H1 (cell line): ENCODE measurements around the gene SH3PXD2A. TPM values are rescaled to one million over a fixed set of nuclear protein-coding genes. Genes with fewer than 3 reads are reported as not detected.

ENCODE experiments used
- BCL11A ChIP-seq, 2 experiments: IDR thresholded peaks; one replicate each; pipeline ENCODE4 v1.6.1; 2011; ENCODE audit warnings: low read depth in 2 of 2, low read length in 2 of 2, mild to moderate bottlenecking in 2 of 2
- CBX5 ChIP-seq: fragments of 300-800, 300-1000 bp; sonication (generic); IDR thresholded peaks from 2 replicates; pipeline ENCODE4 v1.7.1; 2016; ENCODE audit warnings: antibody characterized with exemption, low read length, low read depth
- CHD2 ChIP-seq: IDR thresholded peaks from 2 replicates; pipeline ENCODE4 v1.6.1; 2012; ENCODE audit warnings: low read length, improper control_type of control experiment
- CREB1 ChIP-seq: IDR thresholded peaks from 2 replicates; pipeline ENCODE4 v1.6.1; 2012; ENCODE audit warnings: inconsistent platforms
- FOSL1 ChIP-seq: IDR thresholded peaks from 2 replicates; pipeline ENCODE4 v1.6.1; 2011; ENCODE audit warnings: mild to moderate bottlenecking, low read depth, low read length, moderate library complexity; ENCODE audit not compliant: insufficient read depth
- JUND ChIP-seq: IDR thresholded peaks from 2 replicates; pipeline ENCODE4 v1.6.1; 2011; ENCODE audit warnings: mild to moderate bottlenecking, improper control_type of control experiment, low read length
- MAX ChIP-seq: IDR thresholded peaks from 2 replicates; pipeline ENCODE4 v1.6.1; 2012; ENCODE audit warnings: inconsistent platforms
- PHF8 ChIP-seq: fragments of 200-600 bp; sonication (generic); conservative IDR thresholded peaks from 2 replicates; pipeline ENCODE4 v1.7.1; 2012; ENCODE audit warnings: low read depth, mild to moderate bottlenecking, inconsistent platforms, low read length, moderate library complexity
- POLR2A ChIP-seq, 2 experiments: IDR thresholded peaks; 1 replicate in 1 of 2; 2 replicates in 1 of 2; pipeline ENCODE4 v1.6.1; 2011; ENCODE audit warnings: low read depth in 2 of 2, low read length in 2 of 2, mild to moderate bottlenecking in 2 of 2; ENCODE audit errors: control extremely low read depth in 1 of 2
- RAD21 ChIP-seq, 2 experiments: IDR thresholded peaks in 1 of 2; conservative IDR thresholded peaks in 1 of 2; 2 replicates each; pipeline ENCODE4 v1.6.1; 2011; ENCODE audit warnings: low read depth in 2 of 2, low read length in 2 of 2, improper control_type of control experiment in 1 of 2, inconsistent platforms in 1 of 2, mild to moderate bottlenecking in 1 of 2, moderate library complexity in 1 of 2
- polyA plus RNA-seq, 7 experiments: library from polyadenylated mRNA; depleted of rRNA in 3 of 7; stranded (reverse) in 5 of 7; unstranded in 2 of 7; fragments of >200 nt in 5 of 7; fragments of 200-250 nt in 2 of 7; gene quantifications; 1 replicate in 5 of 7; 2 replicates in 1 of 7; 4 replicates in 1 of 7; pipeline versions ENCODE4 v1.2.1 to v1.2.3, GENCODE V29; 2011 to 2013; ENCODE audit warnings: missing spikeins in 2 of 7, mixed read lengths in 2 of 7
- total RNA-seq: library from RNA; stranded (reverse); fragmentation: NEBNext Ultra II Directional; extraction: Animal tissue kit (Norgen Biotek cat#: 25700); gene quantifications from 2 replicates; pipeline ENCODE4 v1.2.1, GENCODE V29; 2021

SH3PXD2A gene
- total and polyA plus RNA-seq, 2 of the 8 experiments (the other 6 are each of a cell fraction or from before 2014, with no cell fraction given), result 5.4 to 16.3 TPM

GRCh38 chr10:103793920-103794883 is 61.2 kb downstream of the SH3PXD2A start (continued):
- TF ChIP-seq PHF8 (no peak), CHD2 (no peak), POLR2A (IDR thresholded peaks at IDR 0.05; ENCODE audit: control extremely low read depth in 1 of 2, low read depth in 2 of 2, low read length in 2 of 2) (no peak), FOSL1 (no peak), JUND (no peak), RAD21 (IDR thresholded peaks at IDR 0.05 in 1 of 2, conservative IDR thresholded peaks at IDR 0.05 in 1 of 2; ENCODE audit: low read depth in 2 of 2, low read length in 2 of 2) (no peak), BCL11A (IDR thresholded peaks at IDR 0.05; ENCODE audit: low read depth in 2 of 2, low read length in 2 of 2) (no peak), CBX5 (no peak), CREB1 (no peak), MAX (no peak)
